Left lung (tissue), 10 donors: ENCODE data around the gene GPR137C. TPM values are rescaled to one million over a fixed set of nuclear protein-coding genes. Genes with fewer than 3 reads are reported as not detected.

Source experiments
- ATAC-seq: fragments of 200-7000 bp; cut with Tn5 transposase; one replicate; pipeline ENCODE4 v1.9.1; 2020; ENCODE audit warnings: moderate library complexity
- DNase-seq, 4 donors: peaks; one replicate each; pipeline ENCODE4 v3.0.0-alpha.2; 2013 to 2020
- H3K27ac ChIP-seq, 2 donors: fragments of 200-600 bp; sonication (generic) in 1 of 2; one replicate each; pipeline versions ENCODE4 v1.5.0 to v1.8.0; 2020 to 2021
- H3K27me3 ChIP-seq, 2 donors: fragments of 200-600 bp; sonication (generic) in 1 of 2; one replicate each; pipeline versions ENCODE4 v1.5.0 to v1.8.0; 2020 to 2021
- H3K36me3 ChIP-seq, 2 donors: fragments of 200-600 bp; sonication (generic) in 1 of 2; one replicate each; pipeline versions ENCODE4 v1.5.0 to v1.8.0; 2020 to 2021
- H3K4me1 ChIP-seq, 2 donors: fragments of 200-600 bp; one replicate each; pipeline ENCODE4 v1.8.0; 2021
- H3K4me3 ChIP-seq, 2 donors: fragments of 200-600 bp; sonication (generic) in 1 of 2; one replicate each; pipeline versions ENCODE4 v1.5.0 to v1.8.0; 2020 to 2021; ENCODE audit warnings: mild to moderate bottlenecking in 1 of 2
- H3K9me3 ChIP-seq, 2 donors: fragments of 200-600 bp; sonication (generic) in 1 of 2; one replicate each; pipeline versions ENCODE4 v1.5.0 to v1.8.0; 2020 to 2021
- CTCF ChIP-seq, 2 donors: fragments of 200-600 bp; sonication (generic) in 1 of 2; IDR thresholded peaks; one replicate each; pipeline versions ENCODE4 v1.5.0 to v1.8.0; 2021; ENCODE audit warnings: antibody characterized with exemption in 2 of 2
- intact Hi-C, 2 donors: fragments of 100-400 bp; cut with DNase I; formaldehyde crosslinking; loops; one replicate each; pipeline versions ENCODE4 v1.11.2 to v1.14.2; 2022
- polyA plus RNA-seq, 6 donors: library from polyadenylated mRNA; unstranded; fragments of 120-200 nt; gene quantifications; one replicate each; pipeline ENCODE4 v1.2.1, GENCODE V29; 2013; ENCODE audit not compliant: insufficient read length in 6 of 6
- total RNA-seq, 2 donors: library from RNA; stranded (reverse); fragmentation: NEBNext Ultra II Directional; extraction: Animal tissue kit (Norgen Biotek cat#: 25700); gene quantifications; one replicate each; pipeline ENCODE4 v1.2.1, GENCODE V29; 2021
- donor health status: DM: no; HTN: yes; CAD: no.
- donor health status: DM: no; HTN: no; CAD: no.

The GPR137C gene
- total and polyA plus RNA-seq, 8 donors = 1.8 to 7.6 (median 6.9) TPM

- DNase-seq (no peak), ATAC-seq (no peak)
- intact Hi-C loops = no loop called here
- Histone ChIP-seq H3K27me3 (no peaks in the 10 kb centered on the region), H3K27ac (peak overlapping the region in 1 of 2 donors; percentile 87), H3K4me3 (peak overlapping the region in 1 of 2 donors; percentile 79), H3K4me1 (peaks cover 0 to 29% of the 10 kb centered on the region in 2 donors), H3K9me3 (no peaks in the 10 kb centered on the region), H3K36me3 (no peaks in the 10 kb centered on the region)
- no peak for TF ChIP-seq CTCF (IDR thresholded peaks at IDR 0.05)
Measured at GRCh38 chr14:52551205-52551604, 1.4 kb upstream of the GPR137C start.

GRCh38 chr14:52551696-52552062 is 957 bp upstream of the GPR137C start:
- peak overlapping the region; percentile 87 for H3K27ac ChIP-seq
- H3K9me3 ChIP-seq = no peaks in the 10 kb centered on the region
- no peaks in the 10 kb centered on the region for H3K36me3 ChIP-seq
- DNase-seq = peak in 2 of 4 donors; percentile 28 to 33
- H3K4me1 ChIP-seq = peaks cover 0 to 29% of the 10 kb centered on the region in 2 donors
- peak; percentile 35 for ATAC-seq
- intact Hi-C loops = no loop called here
- H3K27me3 ChIP-seq = no peaks in the 10 kb centered on the region
- TF ChIP-seq CTCF (IDR thresholded peaks at IDR 0.05) = peak in 1 of 2 donors; percentile 10
- peak overlapping the region; percentile 79 to 96 for H3K4me3 ChIP-seq

GRCh38 chr14:52553002-52553670 is 500 bp downstream of the GPR137C start:
- H3K9me3 ChIP-seq = no peaks in the 10 kb centered on the region
- H3K4me3 ChIP-seq = peak overlapping the region; percentile 61 to 79
- intact Hi-C loops = no loop called here
- no peaks in the 10 kb centered on the region for H3K27me3 ChIP-seq
- peak; percentile 31 to 88 (median 47) for DNase-seq
- peaks cover 0 to 29% of the 10 kb centered on the region in 2 donors for H3K4me1 ChIP-seq
- ATAC-seq = peak; percentile 6
- peak overlapping the region; percentile 87 for H3K27ac ChIP-seq
- no peaks in the 10 kb centered on the region for H3K36me3 ChIP-seq
- TF ChIP-seq CTCF (IDR thresholded peaks at IDR 0.05) = no peak

GRCh38 chr14:52553671-52554575 is 1.3 kb downstream of the GPR137C start:
- peak; percentile 28 for ATAC-seq
- Histone ChIP-seq H3K27me3 (no peaks in the 10 kb centered on the region), H3K36me3 (no peaks in the 10 kb centered on the region), H3K9me3 (peaks cover 0 to 4% of the 10 kb centered on the region in 2 donors), H3K4me1 (peaks cover 0 to 29% of the 10 kb centered on the region in 2 donors), H3K4me3 (peak overlapping the region; percentile 61 to 79), H3K27ac (peak overlapping the region in 1 of 2 donors; percentile 87)
- intact Hi-C loops = no loop called here
- TF ChIP-seq CTCF (IDR thresholded peaks at IDR 0.05) = no peak
- DNase-seq = peak; percentile 86 to 96 (median 94)

DNA sequence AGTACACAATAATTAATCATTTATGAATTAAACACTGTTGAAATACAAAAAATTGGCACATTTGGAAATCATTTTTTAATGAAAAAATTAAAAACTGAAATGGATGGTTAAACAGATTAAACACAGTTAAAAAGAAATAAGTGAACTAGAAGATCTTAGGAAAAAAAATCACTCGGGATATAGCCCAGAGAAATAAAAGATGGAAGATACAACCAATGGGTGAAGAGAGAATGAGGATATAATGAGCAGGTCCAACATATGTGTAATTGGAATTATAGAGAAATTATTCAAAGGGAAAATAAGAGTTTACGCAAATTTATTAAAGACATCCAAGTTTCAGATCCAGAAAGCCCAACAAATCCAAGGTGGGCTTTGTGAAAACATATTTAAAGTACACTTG is 6.1 kb downstream of the GPR137C start:
- Histone ChIP-seq H3K27ac (no peak overlapping the region), H3K36me3 (no peaks in the 10 kb centered on the region), H3K27me3 (no peaks in the 10 kb centered on the region), H3K4me1 (peaks cover 0 to 7% of the 10 kb centered on the region in 2 donors), H3K4me3 (no peak overlapping the region), H3K9me3 (peaks cover 0 to 4% of the 10 kb centered on the region in 2 donors)
- DNase-seq (no peak), ATAC-seq (no peak)
- intact Hi-C loops = no loop called here
- TF ChIP-seq CTCF (IDR thresholded peaks at IDR 0.05) = no peak
